A673 (cell line): ENCODE measurements around the gene ZDHHC11.

Experiments used
- EZH2 ChIP-seq: fragments of 200-600 bp; sonication (generic); IDR thresholded peaks from 2 replicates; pipeline ENCODE4 v1.6.1; 2017; ENCODE audit warnings: borderline replicate concordance, low read depth, mild to moderate bottlenecking, mixed read lengths, antibody characterized with exemption, low read length; ENCODE audit not compliant: poor library complexity, severe bottlenecking
- TF ChIP-seq, protein P1 (sequence below): fragments of 300-800, 200-600 bp; sonication (generic); conservative IDR thresholded peaks from 2 replicates; pipeline ENCODE4 v1.5.1; 2017; ENCODE audit warnings: low read depth, mild to moderate bottlenecking, antibody characterized with exemption, low read length, moderate library complexity, mixed read lengths

GRCh38 chr5:859391-859790, 8.6 kb upstream of the ZDHHC11 start:
- no peak for TF ChIP-seq EZH2
- TF ChIP-seq, protein P1, sequence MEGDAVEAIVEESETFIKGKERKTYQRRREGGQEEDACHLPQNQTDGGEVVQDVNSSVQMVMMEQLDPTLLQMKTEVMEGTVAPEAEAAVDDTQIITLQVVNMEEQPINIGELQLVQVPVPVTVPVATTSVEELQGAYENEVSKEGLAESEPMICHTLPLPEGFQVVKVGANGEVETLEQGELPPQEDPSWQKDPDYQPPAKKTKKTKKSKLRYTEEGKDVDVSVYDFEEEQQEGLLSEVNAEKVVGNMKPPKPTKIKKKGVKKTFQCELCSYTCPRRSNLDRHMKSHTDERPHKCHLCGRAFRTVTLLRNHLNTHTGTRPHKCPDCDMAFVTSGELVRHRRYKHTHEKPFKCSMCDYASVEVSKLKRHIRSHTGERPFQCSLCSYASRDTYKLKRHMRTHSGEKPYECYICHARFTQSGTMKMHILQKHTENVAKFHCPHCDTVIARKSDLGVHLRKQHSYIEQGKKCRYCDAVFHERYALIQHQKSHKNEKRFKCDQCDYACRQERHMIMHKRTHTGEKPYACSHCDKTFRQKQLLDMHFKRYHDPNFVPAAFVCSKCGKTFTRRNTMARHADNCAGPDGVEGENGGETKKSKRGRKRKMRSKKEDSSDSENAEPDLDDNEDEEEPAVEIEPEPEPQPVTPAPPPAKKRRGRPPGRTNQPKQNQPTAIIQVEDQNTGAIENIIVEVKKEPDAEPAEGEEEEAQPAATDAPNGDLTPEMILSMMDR, result no peak
